Astrocyte (in vitro differentiated cells and primary cell): Measurements from ENCODE around the gene KCNAB1.

Experiments used
- EZH2 ChIP-seq: IDR thresholded peaks from 2 replicates; pipeline ENCODE4 v1.6.1; 2012; ENCODE audit warnings: mild to moderate bottlenecking, low read length, inconsistent platforms; ENCODE audit not compliant: insufficient read depth
- TF ChIP-seq, protein P1 (sequence below): IDR thresholded peaks from 2 replicates; pipeline ENCODE4 v1.5.1; 2011; ENCODE audit warnings: low read depth, mild to moderate bottlenecking, inconsistent platforms, low read length, moderate library complexity; ENCODE audit not compliant: insufficient read depth

DNA sequence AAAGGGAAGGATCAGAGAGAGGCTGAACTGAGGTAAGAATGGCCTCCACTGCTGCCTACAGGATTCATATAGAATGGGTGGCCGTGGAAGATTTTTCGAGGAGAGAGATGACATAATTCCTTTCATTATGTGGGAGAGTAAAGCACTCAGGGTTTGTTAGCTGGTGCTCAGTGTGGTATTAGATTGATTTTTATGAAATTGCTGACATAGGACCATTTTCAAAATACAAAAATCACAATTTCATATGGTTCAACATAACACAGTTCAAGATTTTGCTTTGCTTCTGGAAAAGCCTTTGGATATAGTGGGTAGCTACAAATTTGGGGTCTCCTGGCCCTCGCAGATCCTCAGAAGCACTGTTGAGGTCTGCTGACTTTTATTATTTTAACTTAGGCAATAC is 95.4 kb downstream of the KCNAB1 start:
- TF ChIP-seq, protein P1, sequence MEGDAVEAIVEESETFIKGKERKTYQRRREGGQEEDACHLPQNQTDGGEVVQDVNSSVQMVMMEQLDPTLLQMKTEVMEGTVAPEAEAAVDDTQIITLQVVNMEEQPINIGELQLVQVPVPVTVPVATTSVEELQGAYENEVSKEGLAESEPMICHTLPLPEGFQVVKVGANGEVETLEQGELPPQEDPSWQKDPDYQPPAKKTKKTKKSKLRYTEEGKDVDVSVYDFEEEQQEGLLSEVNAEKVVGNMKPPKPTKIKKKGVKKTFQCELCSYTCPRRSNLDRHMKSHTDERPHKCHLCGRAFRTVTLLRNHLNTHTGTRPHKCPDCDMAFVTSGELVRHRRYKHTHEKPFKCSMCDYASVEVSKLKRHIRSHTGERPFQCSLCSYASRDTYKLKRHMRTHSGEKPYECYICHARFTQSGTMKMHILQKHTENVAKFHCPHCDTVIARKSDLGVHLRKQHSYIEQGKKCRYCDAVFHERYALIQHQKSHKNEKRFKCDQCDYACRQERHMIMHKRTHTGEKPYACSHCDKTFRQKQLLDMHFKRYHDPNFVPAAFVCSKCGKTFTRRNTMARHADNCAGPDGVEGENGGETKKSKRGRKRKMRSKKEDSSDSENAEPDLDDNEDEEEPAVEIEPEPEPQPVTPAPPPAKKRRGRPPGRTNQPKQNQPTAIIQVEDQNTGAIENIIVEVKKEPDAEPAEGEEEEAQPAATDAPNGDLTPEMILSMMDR = no peak
- TF ChIP-seq EZH2 = no peak
